A549 (cell line): Measurements from ENCODE around the gene TCF4. TPM values are rescaled to one million over a fixed set of nuclear protein-coding genes. Genes with fewer than 3 reads are reported as not detected.

ENCODE experiments used
- ATAC-seq, 2 experiments: fragments of 200-7000 bp in 1 of 2; fragments of >200 bp in 1 of 2; cut with Nextera tagmentation in 1 of 2; cut with Tn5 transposase in 1 of 2; 3 replicates each; pipeline versions ENCODE4 v1.8.0 to v1.9.1; 2018 to 2020; ENCODE audit warnings: mild to moderate bottlenecking in 1 of 2, moderate library complexity in 1 of 2
- CTCF ChIA-PET: fragments of 300-600 bp; sonication (Branson Sonifier 250); formaldehyde crosslinking; extraction: SDS; loops from one replicate; lab custom pipeline; 2021; ENCODE audit warnings: antibody characterized with exemption, inconsistent platforms; lab: Yijun Ruan, JAX
- POLR2A ChIA-PET: fragments of 350-600 bp; formaldehyde crosslinking; extraction: SDS; loops from one replicate; lab custom pipeline; 2021; ENCODE audit warnings: antibody characterized with exemption, inconsistent platforms; lab: Yijun Ruan, JAX
- DNase-seq, 2 experiments: peaks; one replicate each; pipeline versions ENCODE4 v3.0.0 to v3.0.0-alpha.2; 2011 to 2016; ENCODE audit warnings: low read depth in 1 of 2, low spot score in 1 of 2
- FAIRE-seq: peaks from 2 replicates; lab custom pipeline; 2011; peaks lifted over from hg19 to GRCh38; lab: Jason Lieb, UNC
- H3K27ac ChIP-seq, 2 experiments: fragments of >200 bp; sonication (Bioruptor Twin); formaldehyde crosslinking; 3 replicates each; pipeline ENCODE4 v1.5.1; 2016 to 2017
- H3K4me1 ChIP-seq: fragments of >200 bp; sonication (Bioruptor Twin); formaldehyde crosslinking; 3 replicates; pipeline ENCODE4 v1.6.1; 2016
- H3K4me2 ChIP-seq: fragments of >200 bp; sonication (Bioruptor Twin); formaldehyde crosslinking; 3 replicates; pipeline ENCODE4 v1.6.1; 2016
- H3K4me3 ChIP-seq: fragments of >200 bp; sonication (Bioruptor Twin); formaldehyde crosslinking; 3 replicates; pipeline ENCODE4 v1.5.1; 2016
- H3K9me3 ChIP-seq: fragments of >200 bp; sonication (Bioruptor Twin); formaldehyde crosslinking; 3 replicates; pipeline ENCODE4 v1.6.1; 2016
- CBX2 ChIP-seq: fragments of 200-600 bp; sonication (generic); IDR thresholded peaks from 2 replicates; pipeline ENCODE4 v1.6.1; 2016; ENCODE audit warnings: low read depth, mild to moderate bottlenecking, borderline replicate concordance
- CBX8 ChIP-seq: fragments of 200-600 bp; sonication (generic); IDR thresholded peaks from 2 replicates; pipeline ENCODE4 v1.6.1; 2016
- CEBPB ChIP-seq, 2 experiments: fragments of >200 bp in 1 of 2; sonication (Bioruptor Twin) in 1 of 2; formaldehyde crosslinking in 1 of 2; IDR thresholded peaks; 2 replicates each; pipeline ENCODE4 v1.6.1; 2012 to 2016
- CHD4 ChIP-seq: fragments of 200-600 bp; sonication (generic); IDR thresholded peaks from 2 replicates; pipeline ENCODE4 v1.6.1; 2016; ENCODE audit warnings: antibody characterized with exemption, mild to moderate bottlenecking, borderline replicate concordance
- EHMT2 ChIP-seq: fragments of 200-600 bp; sonication (generic); IDR thresholded peaks from 2 replicates; pipeline ENCODE4 v1.6.1; 2016; ENCODE audit warnings: antibody characterized with exemption, low read depth, mild to moderate bottlenecking, moderate library complexity
- ESRRA ChIP-seq: fragments of 150-350 bp; IDR thresholded peaks from 2 replicates; pipeline ENCODE4 v1.6.1; 2014; ENCODE audit warnings: mild to moderate bottlenecking, low read length, borderline replicate concordance
- FOSB ChIP-seq: fragments of 250-450 bp; sonication (Bioruptor Pico); IDR thresholded peaks from 2 replicates; pipeline ENCODE4 v1.5.0; 2020; ENCODE audit warnings: mild to moderate bottlenecking, moderate library complexity
- FOSL2 ChIP-seq, 2 experiments: fragments of 450-650 bp in 1 of 2; fragments of >200 bp in 1 of 2; sonication (Bioruptor Twin) in 1 of 2; formaldehyde crosslinking; IDR thresholded peaks; 2 replicates each; pipeline versions ENCODE4 v1.5.0 to v1.6.1; 2016 to 2020; ENCODE audit warnings: mild to moderate bottlenecking in 1 of 2, moderate library complexity in 1 of 2
- FOXS1 ChIP-seq: fragments of 250-450 bp; sonication (Bioruptor Pico); IDR thresholded peaks from 2 replicates; pipeline ENCODE4 v1.5.0; 2020; ENCODE audit warnings: mild to moderate bottlenecking, moderate library complexity
- GATA3 ChIP-seq: IDR thresholded peaks from 2 replicates; pipeline ENCODE4 v1.6.1; 2012; ENCODE audit warnings: borderline replicate concordance
- HOXA7 ChIP-seq: fragments of 250-450 bp; sonication (Bioruptor Pico); IDR thresholded peaks from 2 replicates; pipeline ENCODE4 v1.5.0; 2020; ENCODE audit warnings: mild to moderate bottlenecking, moderate library complexity
- HOXB13 ChIP-seq: fragments of 250-450 bp; sonication (Bioruptor Pico); IDR thresholded peaks from 2 replicates; pipeline ENCODE4 v1.5.0; 2020; ENCODE audit warnings: low read depth, mild to moderate bottlenecking, moderate library complexity
- MAZ ChIP-seq: fragments of 150-350 bp; IDR thresholded peaks from 2 replicates; pipeline ENCODE4 v1.6.1; 2014; ENCODE audit warnings: antibody characterized with exemption, low read depth, low read length, borderline replicate concordance
- NFE2L2 ChIP-seq: fragments of 150-350 bp; conservative IDR thresholded peaks from 2 replicates; pipeline ENCODE4 v1.6.1; 2014; ENCODE audit warnings: low read length
- NPAS2 ChIP-seq: fragments of 250-450 bp; sonication (Bioruptor Pico); IDR thresholded peaks from 2 replicates; pipeline ENCODE4 v1.8.0; 2022; ENCODE audit warnings: mild to moderate bottlenecking, moderate library complexity, borderline replicate concordance
- POLR2A ChIP-seq: IDR thresholded peaks from 2 replicates; pipeline ENCODE4 v1.6.1; 2012; ENCODE audit warnings: mild to moderate bottlenecking, low read length
- RAD21 ChIP-seq, 2 experiments: fragments of >200 bp in 1 of 2; sonication (Bioruptor Twin) in 1 of 2; formaldehyde crosslinking in 1 of 2; IDR thresholded peaks in 1 of 2; conservative IDR thresholded peaks in 1 of 2; 2 replicates in 1 of 2; 3 replicates in 1 of 2; pipeline ENCODE4 v1.6.1; 2012 to 2018; ENCODE audit warnings: inconsistent platforms in 1 of 2
- RARB ChIP-seq: fragments of 250-450 bp; sonication (Bioruptor Pico); IDR thresholded peaks from 2 replicates; pipeline ENCODE4 v1.8.0; 2021; ENCODE audit warnings: mild to moderate bottlenecking, moderate library complexity
- RFX5 ChIP-seq: fragments of 450-650 bp; IDR thresholded peaks from 2 replicates; pipeline ENCODE4 v1.7.1; 2014; ENCODE audit warnings: antibody characterized with exemption, mild to moderate bottlenecking, moderate library complexity
- RNF2 ChIP-seq: fragments of 200-600 bp; sonication (generic); IDR thresholded peaks from 2 replicates; pipeline ENCODE4 v1.6.1; 2016; ENCODE audit warnings: low read depth, mild to moderate bottlenecking, antibody characterized with exemption, moderate library complexity, borderline replicate concordance
- SMC3 ChIP-seq: fragments of >200 bp; sonication (Bioruptor Twin); formaldehyde crosslinking; IDR thresholded peaks from 3 replicates; pipeline ENCODE4 v1.6.1; 2018; ENCODE audit warnings: inconsistent platforms
- SREBF2 ChIP-seq: fragments of 450-650 bp; IDR thresholded peaks from 2 replicates; pipeline ENCODE4 v1.6.1; 2014; ENCODE audit warnings: mild to moderate bottlenecking, moderate library complexity
- TFCP2L1 ChIP-seq: fragments of 250-450 bp; sonication (Bioruptor Pico); IDR thresholded peaks from 2 replicates; pipeline ENCODE4 v1.5.0; 2021; ENCODE audit warnings: mild to moderate bottlenecking
- TP53 ChIP-seq: fragments of 250-450 bp; sonication (Bioruptor Pico); IDR thresholded peaks from 2 replicates; pipeline ENCODE4 v1.5.0; 2021; ENCODE audit warnings: mild to moderate bottlenecking, moderate library complexity
- ZC3H11A ChIP-seq: fragments of 450-650 bp; IDR thresholded peaks from 2 replicates; pipeline ENCODE4 v1.6.1; 2014; ENCODE audit warnings: antibody characterized with exemption, mild to moderate bottlenecking
- ZSCAN20 ChIP-seq: fragments of 250-450 bp; sonication (Bioruptor Pico); IDR thresholded peaks from 2 replicates; pipeline ENCODE4 v1.8.0; 2022; ENCODE audit warnings: mild to moderate bottlenecking, moderate library complexity
- WGBS: methylation state at CpG from one replicate; pipeline ENCODE4 v1.1.6; 2017; ENCODE audit errors: missing lambda C conversion rate; 5-methylcytosine and 5-hydroxymethylcytosine counted together
- polyA plus RNA-seq, 4 experiments: library from polyadenylated mRNA; depleted of rRNA in 3 of 4; stranded (reverse); fragments of >200 nt; fragmentation: RNase III in 1 of 4; extraction: RNeasy Plus Mini Kit Qiagen cat#74134 plus additional on column Dnase treatment in 1 of 4; gene quantifications; 2 replicates in 3 of 4; 3 replicates in 1 of 4; pipeline ENCODE4 v1.2.3, GENCODE V29; 2011 to 2017
- TF ChIP-seq, protein P1 (sequence below): fragments of 250-450 bp; sonication (Bioruptor Pico); IDR thresholded peaks from 2 replicates; pipeline ENCODE4 v1.5.0; 2020; ENCODE audit warnings: low read depth, mild to moderate bottlenecking, moderate library complexity
- TF ChIP-seq, protein P2 (sequence below): IDR thresholded peaks from 2 replicates; pipeline ENCODE4 v1.6.1; 2012

TCF4 gene
- polyA plus RNA-seq, 2 of the 4 experiments (the other 2 are of a cell fraction): 3.0 to 4.0 TPM

- FAIRE-seq (no peak), DNase-seq (no peak), ATAC-seq (no peak)
- CTCF ChIA-PET: no interaction called here
- H3K9me3 ChIP-seq: no peaks in the 10 kb centered on the region; the same call in 2 of the 3 replicates
- no peak overlapping the region for H3K27ac ChIP-seq
- no peaks in the 10 kb centered on the region for H3K4me1 ChIP-seq
- no peak overlapping the region for H3K4me3 ChIP-seq
- TF ChIP-seq CEBPB (IDR thresholded peaks at IDR 0.05) (no peak), MAZ (no peak), CHD4 (no peak), GATA3 (no peak), TP53 (CRISPR knock-in tag) (no peak), HOXB13 (no peak), NFE2L2 (no peak), RFX5 (no peak), ZC3H11A (no peak), RARB (no peak)
- 90% methylated on average over 1 of the region's 4 CpGs for WGBS
- H3K4me2 ChIP-seq: no peak overlapping the region
- POLR2A ChIA-PET: no interaction called here
Measured at GRCh38 chr18:55385770-55386169, 202.2 kb downstream of the TCF4 start.

GRCh38 chr18:55384551-55385275, 203.3 kb downstream of the TCF4 start:
- POLR2A ChIA-PET: no interaction called here
- Histone ChIP-seq H3K4me3 (no peak overlapping the region), H3K9me3 (no peaks in the 10 kb centered on the region; the same call in 2 of the 3 replicates), H3K4me2 (no peak overlapping the region), H3K4me1 (no peaks in the 10 kb centered on the region), H3K27ac (no peak overlapping the region)
- FAIRE-seq (no peak), ATAC-seq (no peak), DNase-seq (peak in 1 of 2 experiments; percentile 11)
- WGBS: 49% methylated on average over 4 of the region's 4 CpGs
- TF ChIP-seq CBX8 (no peak), FOSB (CRISPR knock-in tag) (no peak), SMC3 (no peak), TFCP2L1 (CRISPR knock-in tag) (no peak), CBX2 (no peak), NPAS2 (CRISPR knock-in tag) (no peak), FOXS1 (no peak), NFE2L2 (no peak), HOXA7 (CRISPR knock-in tag) (no peak), ZSCAN20 (CRISPR knock-in tag) (no peak), ESRRA (no peak)
- TF ChIP-seq, protein P1, sequence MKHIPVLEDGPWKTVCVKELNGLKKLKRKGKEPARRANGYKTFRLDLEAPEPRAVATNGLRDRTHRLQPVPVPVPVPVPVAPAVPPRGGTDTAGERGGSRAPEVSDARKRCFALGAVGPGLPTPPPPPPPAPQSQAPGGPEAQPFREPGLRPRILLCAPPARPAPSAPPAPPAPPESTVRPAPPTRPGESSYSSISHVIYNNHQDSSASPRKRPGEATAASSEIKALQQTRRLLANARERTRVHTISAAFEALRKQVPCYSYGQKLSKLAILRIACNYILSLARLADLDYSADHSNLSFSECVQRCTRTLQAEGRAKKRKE (CRISPR knock-in tag): no peak
- CTCF ChIA-PET: no interaction called here

GRCh38 chr18:55384115-55384514, 203.9 kb downstream of the TCF4 start:
- ATAC-seq: no peak
- TF ChIP-seq SREBF2 (no peak), EHMT2 (no peak), FOSL2 (IDR thresholded peaks at IDR 0.05) (no peak), FOSL2 (CRISPR knock-in tag; IDR thresholded peaks at IDR 0.05) (no peak), POLR2A (no peak), RNF2 (no peak), RAD21 (conservative IDR thresholded peaks at IDR 0.05 in 1 of 2, IDR thresholded peaks at IDR 0.05 in 1 of 2) (no peak)
- TF ChIP-seq, protein P2, sequence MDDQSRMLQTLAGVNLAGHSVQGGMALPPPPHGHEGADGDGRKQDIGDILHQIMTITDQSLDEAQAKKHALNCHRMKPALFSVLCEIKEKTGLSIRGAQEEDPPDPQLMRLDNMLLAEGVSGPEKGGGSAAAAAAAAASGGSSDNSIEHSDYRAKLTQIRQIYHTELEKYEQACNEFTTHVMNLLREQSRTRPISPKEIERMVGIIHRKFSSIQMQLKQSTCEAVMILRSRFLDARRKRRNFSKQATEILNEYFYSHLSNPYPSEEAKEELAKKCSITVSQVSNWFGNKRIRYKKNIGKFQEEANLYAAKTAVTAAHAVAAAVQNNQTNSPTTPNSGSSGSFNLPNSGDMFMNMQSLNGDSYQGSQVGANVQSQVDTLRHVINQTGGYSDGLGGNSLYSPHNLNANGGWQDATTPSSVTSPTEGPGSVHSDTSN: no peak
- TF ChIP-seq, all 56 proteins: peak for 0
- Histone ChIP-seq H3K9me3 (no peaks in the 10 kb centered on the region; the same call in 2 of the 3 replicates), H3K4me3 (no peak overlapping the region), H3K4me1 (no peaks in the 10 kb centered on the region), H3K4me2 (no peak overlapping the region), H3K27ac (no peak overlapping the region)
- DNase-seq: no peak
- ChIA-PET CTCF (no interaction called here), POLR2A (no interaction called here)
- 68% methylated on average over 4 of the region's 4 CpGs for WGBS
- no peak for FAIRE-seq
